CD8-positive, alpha-beta memory T cell (primary cell): Measurements from ENCODE around the gene MICALL2. TPM values are rescaled to one million over a fixed set of nuclear protein-coding genes. Genes with fewer than 3 reads are reported as not detected.

ENCODE experiments used
- CTCF ChIA-PET: fragments of 350-600 bp; sonication (Branson Sonifier 250); formaldehyde crosslinking; loops from one replicate; lab custom pipeline; 2021; ENCODE audit warnings: antibody characterized with exemption; lab: Charles Lee
- POLR2A ChIA-PET: fragments of 350-600 bp; sonication (Branson Sonifier 250); formaldehyde crosslinking; loops from one replicate; lab custom pipeline; 2021; ENCODE audit warnings: antibody characterized with exemption; lab: Charles Lee
- DNase-seq, 5 donors: peaks; one replicate each; pipeline versions ENCODE4 v3.0.0 to v3.0.0-alpha.2; 2020 to 2022; ENCODE audit warnings: mixed read lengths in 1 of 5
- H3K27ac ChIP-seq: one replicate; pipeline ENCODE4 v1.7.0; 2013; ENCODE audit warnings: low read depth, mild to moderate bottlenecking, low read length, moderate library complexity
- H3K27me3 ChIP-seq: 2 replicates; pipeline ENCODE4 v1.7.0; 2013; ENCODE audit warnings: low read length, mild to moderate bottlenecking; ENCODE audit not compliant: insufficient read depth, poor library complexity, severe bottlenecking
- H3K36me3 ChIP-seq: 2 replicates; pipeline ENCODE4 v1.7.0; 2013; ENCODE audit warnings: mild to moderate bottlenecking, low read length, moderate library complexity; ENCODE audit not compliant: insufficient read depth
- H3K4me1 ChIP-seq: 2 replicates; pipeline ENCODE4 v1.7.0; 2013; ENCODE audit warnings: mild to moderate bottlenecking, low read length, moderate library complexity; ENCODE audit not compliant: insufficient read depth
- H3K4me3 ChIP-seq: 2 replicates; pipeline ENCODE4 v1.7.0; 2013; ENCODE audit warnings: mild to moderate bottlenecking, low read length
- H3K9me3 ChIP-seq: 2 replicates; pipeline ENCODE4 v1.7.0; 2013; ENCODE audit warnings: mild to moderate bottlenecking, low read length
- H3K27ac Mint-ChIP-seq, 8 donors: one replicate each; pipeline ENCODE4 v1.8.0; 2020 to 2021; ENCODE audit warnings: mixed read lengths in 8 of 8, mild to moderate bottlenecking in 6 of 8, inconsistent platforms in 3 of 8, moderate library complexity in 3 of 8
- H3K27me3 Mint-ChIP-seq, 2 donors: one replicate each; pipeline ENCODE4 v1.8.0; 2020 to 2021; ENCODE audit warnings: mixed read lengths in 2 of 2, mild to moderate bottlenecking in 1 of 2, moderate library complexity in 1 of 2
- H3K36me3 Mint-ChIP-seq, 3 donors: one replicate each; pipeline ENCODE4 v1.8.0; 2020 to 2021; ENCODE audit warnings: mixed read lengths in 3 of 3, inconsistent platforms in 1 of 3, mild to moderate bottlenecking in 1 of 3
- H3K4me1 Mint-ChIP-seq, 3 donors: one replicate each; pipeline ENCODE4 v1.8.0; 2020 to 2021; ENCODE audit warnings: mixed read lengths in 3 of 3, inconsistent platforms in 1 of 3, mild to moderate bottlenecking in 1 of 3
- H3K4me3 Mint-ChIP-seq, 7 donors: one replicate each; pipeline ENCODE4 v1.8.0; 2020 to 2021; ENCODE audit warnings: mixed read lengths in 7 of 7, mild to moderate bottlenecking in 6 of 7, moderate library complexity in 4 of 7, inconsistent platforms in 2 of 7
- H3K9me3 Mint-ChIP-seq, 5 donors: one replicate each; pipeline ENCODE4 v1.8.0; 2020 to 2022; ENCODE audit warnings: mixed read lengths in 5 of 5, mild to moderate bottlenecking in 3 of 5, moderate library complexity in 2 of 5, inconsistent platforms in 1 of 5
- polyA plus RNA-seq: library from polyadenylated mRNA; unstranded; fragments of 300-500 nt; fragmentation: Illumina TruSeq; gene quantifications from one replicate; pipeline ENCODE4 v1.2.3, GENCODE V29; 2021
- total RNA-seq, 2 experiments: library from RNA; stranded (reverse); gene quantifications; one replicate each; pipeline ENCODE4 v1.2.3, GENCODE V29; 2021

The MICALL2 gene
- total RNA-seq (1 to 10 TPM; 2.1 to 2.3 TPM), polyA plus RNA-seq (0.71 TPM)

DNA sequence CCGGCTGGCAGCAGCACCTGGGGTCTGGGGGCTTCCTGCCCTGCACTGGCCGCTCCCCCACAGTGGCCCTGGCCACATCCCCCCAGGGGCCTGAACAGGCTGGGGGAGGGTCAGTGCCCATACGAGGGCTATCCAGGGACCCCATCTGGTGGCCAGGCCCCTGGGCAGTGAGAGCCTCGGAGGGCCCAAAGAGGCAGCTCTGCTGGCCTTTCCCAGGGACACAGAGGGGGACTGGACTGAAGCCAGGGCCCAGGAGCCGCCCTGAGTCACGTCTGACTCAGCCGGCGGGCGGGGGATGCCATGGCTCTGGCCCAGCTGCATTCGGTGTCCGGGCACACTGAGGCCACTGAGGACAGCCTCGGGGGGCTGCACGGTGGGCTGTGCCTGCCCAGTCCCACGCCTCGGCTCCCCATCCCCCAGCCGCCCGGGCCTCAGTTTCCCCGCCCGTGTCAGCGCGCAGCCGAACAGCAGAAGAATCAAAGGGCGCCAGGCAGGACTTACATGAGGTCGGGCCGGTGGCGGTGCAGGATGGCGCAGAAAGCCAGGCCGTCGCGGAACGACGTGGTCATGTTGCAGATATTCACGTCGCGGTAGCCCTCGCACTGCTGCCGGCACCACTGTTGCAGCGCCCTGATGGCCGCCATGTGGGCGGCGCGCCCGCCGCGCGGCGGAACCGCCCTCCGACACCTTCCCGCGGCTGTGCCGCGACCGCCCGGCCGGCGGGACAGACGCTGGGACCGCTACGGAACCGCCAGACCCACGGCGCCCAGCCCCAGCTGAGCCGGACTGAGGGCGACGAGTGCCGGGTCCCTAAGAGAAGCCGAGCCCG, at the start of gene MICALL2:
TSS of gene MICALL2 (minus strand) at position 788 of the 829 bp plus-strand sequence. CDS start at position 644, 144 bp downstream.
- CTCF ChIA-PET, result interaction anchor here (1.3 kb wide), 1 partner anchor 15 kb away, joined by 7 read pairs; no protein-coding TSS in a partner anchor
- peaks cover 14% of the 10 kb centered on the region for H3K4me1 ChIP-seq
- H3K36me3 Mint-ChIP-seq, result no peaks in the 10 kb centered on the region
- peak within 1 kb of the TSS in 3 of 8 donors; percentile 50 to 82 (median 61) for H3K27ac Mint-ChIP-seq
- no peaks in the 10 kb centered on the region for H3K27me3 ChIP-seq
- peaks cover 7 to 33% (median 10%) of the 10 kb centered on the region in 3 donors for H3K4me1 Mint-ChIP-seq
- H3K4me3 ChIP-seq, result peak within 1 kb of the TSS; percentile 81
- H3K9me3 ChIP-seq, result no peaks in the 10 kb centered on the region
- no peaks in the 10 kb centered on the region for H3K27me3 Mint-ChIP-seq
- peak in 2 of 5 donors; percentile 12 to 17 for DNase-seq
- H3K27ac ChIP-seq, result peak within 1 kb of the TSS; percentile 87
- peak within 1 kb of the TSS; percentile 65 to 88 (median 71) for H3K4me3 Mint-ChIP-seq
- no peaks in the 10 kb centered on the region for H3K9me3 Mint-ChIP-seq
- POLR2A ChIA-PET, result no interaction called here
- no peaks in the 10 kb centered on the region for H3K36me3 ChIP-seq

DNA sequence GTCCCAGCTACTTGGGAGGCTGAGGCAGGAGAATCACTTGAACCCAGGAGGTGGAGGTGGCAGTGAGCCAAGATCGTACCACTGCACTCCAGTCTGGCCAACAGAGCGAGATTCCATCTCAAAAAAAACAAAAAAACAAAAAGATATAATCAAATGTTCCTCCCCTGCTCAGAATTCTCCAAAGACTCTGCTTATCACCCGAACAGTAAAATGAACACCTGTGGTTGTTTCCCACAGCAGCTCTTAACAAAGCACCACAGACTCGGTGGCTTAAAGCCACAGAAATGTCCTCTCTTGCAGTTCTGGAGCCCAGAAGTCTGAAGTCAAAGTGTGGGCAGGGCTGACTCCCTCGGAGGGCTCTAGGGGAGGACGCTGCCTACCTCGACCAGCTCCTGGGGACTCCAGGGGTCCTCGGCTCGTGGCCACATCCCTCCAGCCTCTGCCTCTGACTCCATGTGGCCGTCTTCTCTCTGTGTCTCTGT, 49.0 kb upstream of the MICALL2 start:
- H3K9me3 Mint-ChIP-seq, result no peaks in the 10 kb centered on the region
- peak overlapping the region in 2 of 8 donors; percentile 27 to 66 for H3K27ac Mint-ChIP-seq
- Histone ChIP-seq H3K4me3 (no peak overlapping the region), H3K4me1 (peaks cover 35% of the 10 kb centered on the region), H3K27ac (no peak overlapping the region), H3K27me3 (no peaks in the 10 kb centered on the region), H3K36me3 (no peaks in the 10 kb centered on the region), H3K9me3 (no peaks in the 10 kb centered on the region)
- ChIA-PET CTCF (no interaction called here), POLR2A (no interaction called here)
- DNase-seq, result no peak
- peaks cover 6 to 31% (median 7%) of the 10 kb centered on the region in 3 donors for H3K4me1 Mint-ChIP-seq
- H3K4me3 Mint-ChIP-seq, result peak overlapping the region in 1 of 7 donors; percentile 4
- peaks cover 5 to 23% of the 10 kb centered on the region in 2 donors for H3K27me3 Mint-ChIP-seq
- H3K36me3 Mint-ChIP-seq, result peaks cover 0 to 2% (median 0%) of the 10 kb centered on the region in 3 donors

DNA sequence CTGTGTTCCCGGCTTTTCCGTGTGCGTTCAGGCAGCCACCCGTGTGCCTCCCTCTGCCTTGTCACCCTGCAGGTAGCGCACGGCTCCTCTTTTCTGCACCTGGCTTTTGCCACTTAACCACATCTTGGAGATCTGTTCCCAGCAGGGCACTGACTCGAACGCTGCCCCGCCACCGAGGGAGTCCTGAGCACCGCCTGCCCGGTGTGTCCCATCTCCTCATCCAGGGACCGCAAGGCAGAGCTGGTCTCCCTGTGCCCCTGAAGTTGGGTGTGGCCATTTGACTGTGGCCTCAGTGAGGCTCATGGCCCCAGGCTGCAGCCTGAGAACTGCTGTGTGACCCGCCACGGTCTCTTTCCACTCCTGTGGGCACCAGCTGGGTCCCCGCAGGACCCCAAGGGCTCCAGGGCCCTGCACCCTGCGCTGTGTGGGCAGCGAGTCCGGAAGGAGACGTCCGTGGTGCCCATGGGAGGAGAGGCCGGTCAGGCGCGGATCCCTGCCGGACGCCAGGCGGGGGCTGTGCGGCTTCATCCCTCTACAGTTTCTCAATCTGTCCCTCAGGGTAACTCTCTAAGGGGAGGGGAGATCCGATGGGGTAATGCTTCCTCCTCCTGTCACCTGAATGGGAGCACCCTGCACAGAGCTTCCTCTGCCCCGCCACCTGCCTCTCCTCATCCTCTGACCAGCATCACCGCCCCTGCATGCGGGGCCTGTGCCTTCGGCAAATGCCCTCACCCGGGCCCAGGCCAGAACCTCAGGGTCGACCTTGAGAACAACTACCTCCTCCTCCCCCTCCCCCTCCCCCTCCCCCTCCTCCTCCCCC, 46.7 kb upstream of the MICALL2 start:
- peak overlapping the region in 6 of 7 donors; percentile 37 to 88 (median 63) for H3K4me3 Mint-ChIP-seq
- CTCF ChIA-PET, result interaction anchor here (1.3 to 1.6 kb wide), 3 partner anchors 8 to 32 kb away, joined by 3 to 4 read pairs (median 4); no protein-coding TSS in a partner anchor
- no peaks in the 10 kb centered on the region for H3K27me3 ChIP-seq
- no peaks in the 10 kb centered on the region for H3K9me3 ChIP-seq
- POLR2A ChIA-PET, result no interaction called here
- H3K27ac Mint-ChIP-seq, result peak overlapping the region in 1 of 8 donors; percentile 66
- peaks cover 5 to 17% of the 10 kb centered on the region in 2 donors for H3K27me3 Mint-ChIP-seq
- DNase-seq, result no peak
- no peaks in the 10 kb centered on the region for H3K9me3 Mint-ChIP-seq
- peaks cover 31% of the 10 kb centered on the region for H3K4me1 ChIP-seq
- no peak overlapping the region for H3K27ac ChIP-seq
- no peak overlapping the region for H3K4me3 ChIP-seq
- peaks cover 6% of the 10 kb centered on the region for H3K36me3 ChIP-seq
- H3K36me3 Mint-ChIP-seq, result peaks cover 0 to 20% (median 0%) of the 10 kb centered on the region in 3 donors
- peaks cover 16 to 39% (median 18%) of the 10 kb centered on the region in 3 donors for H3K4me1 Mint-ChIP-seq

DNA sequence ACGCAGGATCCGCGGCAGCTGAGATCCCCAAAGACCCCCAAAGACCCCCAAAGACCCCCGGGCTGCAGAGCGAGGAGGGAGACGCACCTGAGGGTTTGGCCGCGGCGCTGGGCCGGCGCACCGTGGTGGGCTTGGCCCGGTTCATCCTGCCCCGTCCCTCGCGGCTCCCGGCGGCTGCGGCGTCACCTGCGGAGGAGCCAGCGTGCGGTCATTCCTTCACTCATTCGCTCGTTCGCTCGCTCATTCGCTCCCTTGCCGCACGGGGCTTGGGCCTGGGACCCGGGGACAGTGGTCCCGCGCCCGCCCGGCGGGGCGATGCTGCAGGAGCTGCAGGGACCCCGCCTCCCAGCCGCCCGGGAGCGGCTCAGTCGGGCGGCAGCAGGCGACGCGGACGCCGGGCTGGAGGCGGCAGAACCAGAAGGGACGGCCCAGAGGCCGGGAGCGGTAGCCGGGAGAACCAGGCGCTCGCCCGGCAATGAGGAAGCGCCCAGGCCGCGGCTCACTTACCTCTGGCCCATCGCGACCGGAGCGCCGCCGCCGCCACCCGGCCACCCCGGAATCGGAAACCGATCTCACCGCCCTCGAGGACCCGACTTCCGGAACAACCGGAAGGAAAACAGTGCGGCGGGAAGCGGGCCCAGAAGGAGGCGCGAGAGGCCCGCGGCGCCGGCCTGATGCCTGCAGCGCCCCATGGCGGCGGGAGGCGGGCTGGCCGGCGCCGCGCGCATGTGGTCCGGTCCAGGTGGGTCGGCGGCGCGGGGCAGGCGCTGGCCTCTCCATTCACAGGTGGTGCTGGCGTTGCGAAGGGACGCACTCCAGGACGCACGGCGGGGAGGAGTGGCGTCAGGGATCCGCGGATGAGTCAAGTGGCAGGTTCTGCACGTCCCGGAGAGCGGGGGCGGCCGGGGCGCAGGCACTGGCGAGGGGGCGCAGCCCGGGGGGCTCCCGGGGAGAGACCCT, 44.8 kb upstream of the MICALL2 start, which contains the start of gene INTS1:
TSS of gene INTS1 (minus strand) at position 574 of the 960 bp plus-strand sequence. CDS start at position 145, 429 bp downstream.
- POLR2A ChIA-PET, result no interaction called here
- peak within 1 kb of the TSS; percentile 83 to 93 (median 86) for H3K4me3 Mint-ChIP-seq
- Histone ChIP-seq H3K9me3 (no peaks in the 10 kb centered on the region), H3K27me3 (no peaks in the 10 kb centered on the region), H3K4me1 (peaks cover 31% of the 10 kb centered on the region), H3K4me3 (peak within 1 kb of the TSS; percentile 79), H3K27ac (peak within 1 kb of the TSS; percentile 61), H3K36me3 (peaks cover 6% of the 10 kb centered on the region)
- CTCF ChIA-PET, result interaction anchor here (0.7 to 1.5 kb wide), 4 partner anchors 10 to 38 kb away, joined by 3 to 4 read pairs (median 3); no protein-coding TSS in a partner anchor
- DNase-seq, result peak; percentile 87 to 92 (median 87)
- H3K27ac Mint-ChIP-seq, result peak within 1 kb of the TSS in 7 of 8 donors; percentile 50 to 86 (median 72)
- H3K27me3 Mint-ChIP-seq, result peaks cover 5 to 15% of the 10 kb centered on the region in 2 donors
- peaks cover 16 to 47% (median 18%) of the 10 kb centered on the region in 3 donors for H3K4me1 Mint-ChIP-seq
- H3K36me3 Mint-ChIP-seq, result peaks cover 0 to 32% (median 4%) of the 10 kb centered on the region in 3 donors
- H3K9me3 Mint-ChIP-seq, result no peaks in the 10 kb centered on the region

DNA sequence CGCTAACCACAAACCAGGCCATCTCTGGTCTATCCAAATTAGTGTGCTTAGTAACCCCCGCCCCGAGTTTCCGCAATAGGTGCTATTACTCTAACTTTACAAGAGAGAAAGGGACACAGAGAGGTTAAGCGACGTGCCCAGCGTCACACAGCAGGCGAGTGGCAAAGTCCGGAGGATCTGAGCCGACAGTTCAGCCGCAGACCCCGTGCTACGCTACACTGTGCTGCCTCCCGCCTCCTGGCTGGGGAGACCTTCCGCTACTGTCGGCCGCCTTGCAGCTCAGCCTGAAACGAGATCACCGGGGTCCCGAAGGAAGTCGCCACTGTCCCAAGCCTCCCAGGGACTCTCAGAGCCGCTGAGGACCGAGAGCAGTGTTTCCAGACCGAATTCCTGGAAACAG, 44.1 kb upstream of the MICALL2 start:
- no peaks in the 10 kb centered on the region for H3K27me3 ChIP-seq
- Mint-ChIP-seq H3K27ac (peak overlapping the region in 6 of 8 donors; percentile 47 to 86 (median 66)), H3K4me1 (peaks cover 16 to 46% (median 18%) of the 10 kb centered on the region in 3 donors), H3K4me3 (peak overlapping the region; percentile 75 to 91 (median 86)), H3K9me3 (no peaks in the 10 kb centered on the region), H3K27me3 (peaks cover 5 to 11% of the 10 kb centered on the region in 2 donors), H3K36me3 (peaks cover 0 to 34% (median 4%) of the 10 kb centered on the region in 3 donors)
- peaks cover 6% of the 10 kb centered on the region for H3K36me3 ChIP-seq
- H3K4me1 ChIP-seq, result peaks cover 31% of the 10 kb centered on the region
- H3K4me3 ChIP-seq, result peak overlapping the region; percentile 79
- H3K27ac ChIP-seq, result peak overlapping the region; percentile 61
- no peak for DNase-seq
- ChIA-PET POLR2A (no interaction called here), CTCF (no interaction called here)
- H3K9me3 ChIP-seq, result no peaks in the 10 kb centered on the region

DNA sequence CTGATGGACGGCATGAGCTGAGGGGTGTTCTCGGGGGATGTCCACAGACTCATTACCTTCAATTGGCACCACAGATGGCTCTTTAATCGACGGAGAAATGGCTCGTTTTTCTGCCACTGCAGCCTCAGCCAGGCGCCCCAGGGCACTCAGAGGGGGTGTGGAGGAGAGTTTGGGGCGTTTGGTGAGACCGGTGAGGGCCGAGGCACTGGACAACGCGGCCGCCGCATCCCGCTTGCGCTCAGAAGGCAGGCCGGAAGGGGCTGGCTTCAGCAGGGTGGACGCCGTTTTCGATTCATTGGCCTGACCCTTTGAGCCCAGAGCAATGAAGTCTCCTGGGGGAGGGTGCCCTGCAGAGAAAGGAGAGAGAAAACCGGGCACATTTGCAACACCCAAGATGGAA, 43.6 kb upstream of the MICALL2 start:
- H3K27ac ChIP-seq, result no peak overlapping the region
- POLR2A ChIA-PET, result no interaction called here
- H3K9me3 ChIP-seq, result no peaks in the 10 kb centered on the region
- Mint-ChIP-seq H3K4me3 (peak overlapping the region; percentile 75 to 91 (median 86)), H3K27ac (peak overlapping the region in 7 of 8 donors; percentile 47 to 89 (median 67)), H3K27me3 (peaks cover 4 to 8% of the 10 kb centered on the region in 2 donors), H3K36me3 (peaks cover 0 to 39% (median 4%) of the 10 kb centered on the region in 3 donors), H3K4me1 (peaks cover 16 to 44% (median 18%) of the 10 kb centered on the region in 3 donors), H3K9me3 (no peaks in the 10 kb centered on the region)
- DNase-seq, result no peak
- H3K27me3 ChIP-seq, result no peaks in the 10 kb centered on the region
- peaks cover 31% of the 10 kb centered on the region for H3K4me1 ChIP-seq
- CTCF ChIA-PET, result no interaction called here
- peaks cover 6% of the 10 kb centered on the region for H3K36me3 ChIP-seq
- H3K4me3 ChIP-seq, result peak overlapping the region; percentile 79
